Stimulated activated CD4-positive, alpha-beta T cell treated with anti-CD3 and anti-CD28 coated beads, Interleukin-2, amount 100 ng/mL, for 24 hours (primary cell): ENCODE results near the gene CFAP46.

Source experiments
- DNase-seq, 2 donors: peaks; one replicate each; pipeline ENCODE4 v3.0.0-alpha.2; 2020

CFAP46 gene

DNA sequence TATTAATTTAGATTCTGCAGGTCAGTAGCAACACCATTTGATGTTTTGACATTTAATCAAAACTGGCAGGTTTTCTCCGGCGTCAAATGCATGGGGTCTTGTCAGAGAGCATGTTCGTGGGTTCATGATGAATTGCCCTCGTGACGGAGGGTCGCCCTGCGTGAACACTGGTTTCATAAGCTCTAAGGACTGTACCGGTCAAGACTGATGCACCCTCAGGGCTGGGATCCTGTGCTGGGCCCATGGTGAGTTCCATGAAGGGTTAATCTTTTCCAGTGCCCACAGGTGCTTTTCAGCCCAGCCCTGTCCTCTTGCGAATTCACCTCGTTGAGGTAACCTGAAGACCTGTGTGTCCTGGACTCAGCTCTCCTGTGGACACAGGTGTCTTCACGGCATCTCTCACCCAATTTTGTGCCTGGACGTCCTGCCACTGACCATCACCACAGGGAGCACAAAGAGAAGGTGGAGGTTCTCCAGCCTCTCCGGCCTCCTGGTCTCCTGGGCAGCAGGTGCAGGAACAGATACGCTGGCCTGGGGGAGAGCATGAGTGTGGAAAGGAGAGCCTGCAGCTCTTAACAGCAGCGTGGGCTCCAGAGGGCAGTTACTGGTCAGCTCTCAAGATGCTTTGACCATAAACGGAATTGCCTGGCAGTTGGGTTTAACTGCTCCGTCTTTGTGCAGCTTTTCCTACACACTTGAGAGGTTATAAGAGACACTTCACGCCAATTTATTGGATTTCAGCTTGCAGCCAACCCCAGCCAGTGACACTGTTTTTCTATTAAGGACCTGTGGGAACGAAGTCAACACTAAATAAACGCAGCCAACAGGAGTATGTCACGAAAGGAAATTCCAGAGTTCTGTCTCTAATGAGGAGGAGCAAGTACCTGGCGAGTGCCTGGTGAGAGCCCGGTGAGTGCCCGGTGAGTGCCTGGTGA is 37.4 kb upstream of the CFAP46 start:
- DNase-seq = no peak

DNA sequence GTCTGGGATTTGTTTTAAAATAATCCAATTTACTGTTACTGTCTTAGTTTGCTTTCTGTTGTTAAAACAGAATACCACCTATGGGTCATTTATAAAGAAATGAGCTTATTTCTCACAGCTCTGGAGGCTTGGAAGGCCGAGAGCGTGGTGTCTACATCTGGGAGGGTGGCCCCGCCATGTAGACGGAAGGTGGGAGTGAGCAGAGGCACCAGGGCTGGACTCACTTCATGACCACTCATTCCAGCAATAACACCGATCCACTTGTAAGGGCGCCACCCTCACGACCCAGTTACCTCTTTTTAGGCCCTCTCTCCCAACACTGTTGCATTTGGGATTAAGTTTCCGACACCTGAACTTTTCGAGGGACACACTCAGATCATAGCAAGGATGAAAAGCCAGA is 36.2 kb upstream of the CFAP46 start:
- no peak for DNase-seq

DNA sequence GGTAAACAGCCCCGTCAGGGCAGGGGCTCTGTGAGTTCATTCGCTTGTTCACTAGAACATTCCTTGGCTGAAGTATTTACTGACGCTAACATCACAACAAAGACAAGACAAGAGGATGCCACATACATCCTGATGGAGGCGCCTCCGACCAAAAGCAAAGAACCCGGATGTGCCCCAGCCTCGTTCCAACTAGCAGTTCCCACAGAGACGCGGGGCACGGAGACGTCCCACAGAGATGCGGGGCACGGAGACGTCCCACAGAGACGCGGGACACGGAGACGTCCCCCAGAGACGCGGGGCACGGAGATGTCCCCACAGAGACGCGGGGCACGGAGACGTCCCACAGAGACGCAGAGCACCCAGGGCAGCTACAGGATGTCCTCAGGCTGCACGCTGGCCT is 35.4 kb upstream of the CFAP46 start:
- DNase-seq = no peak

DNA sequence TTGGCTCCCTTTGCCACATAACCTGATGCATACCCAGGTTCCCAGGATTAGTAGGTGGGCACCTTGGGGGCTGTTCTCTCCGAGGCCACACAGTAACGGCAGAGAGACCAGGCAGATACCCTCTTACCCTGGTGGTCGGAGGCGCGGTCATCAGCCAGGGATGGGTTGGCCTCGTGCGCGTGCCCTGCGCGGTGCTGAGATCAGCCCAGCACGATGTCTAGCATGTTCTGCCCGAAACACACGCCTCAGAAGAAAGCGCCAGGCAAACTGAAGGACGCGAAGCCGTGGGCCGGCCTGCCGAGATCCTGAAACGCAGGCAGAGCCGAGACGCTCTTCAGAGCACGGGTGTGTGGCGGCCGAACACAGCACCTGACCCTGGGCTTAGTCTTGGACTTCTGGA is 34.7 kb upstream of the CFAP46 start:
- DNase-seq = no peak

DNA sequence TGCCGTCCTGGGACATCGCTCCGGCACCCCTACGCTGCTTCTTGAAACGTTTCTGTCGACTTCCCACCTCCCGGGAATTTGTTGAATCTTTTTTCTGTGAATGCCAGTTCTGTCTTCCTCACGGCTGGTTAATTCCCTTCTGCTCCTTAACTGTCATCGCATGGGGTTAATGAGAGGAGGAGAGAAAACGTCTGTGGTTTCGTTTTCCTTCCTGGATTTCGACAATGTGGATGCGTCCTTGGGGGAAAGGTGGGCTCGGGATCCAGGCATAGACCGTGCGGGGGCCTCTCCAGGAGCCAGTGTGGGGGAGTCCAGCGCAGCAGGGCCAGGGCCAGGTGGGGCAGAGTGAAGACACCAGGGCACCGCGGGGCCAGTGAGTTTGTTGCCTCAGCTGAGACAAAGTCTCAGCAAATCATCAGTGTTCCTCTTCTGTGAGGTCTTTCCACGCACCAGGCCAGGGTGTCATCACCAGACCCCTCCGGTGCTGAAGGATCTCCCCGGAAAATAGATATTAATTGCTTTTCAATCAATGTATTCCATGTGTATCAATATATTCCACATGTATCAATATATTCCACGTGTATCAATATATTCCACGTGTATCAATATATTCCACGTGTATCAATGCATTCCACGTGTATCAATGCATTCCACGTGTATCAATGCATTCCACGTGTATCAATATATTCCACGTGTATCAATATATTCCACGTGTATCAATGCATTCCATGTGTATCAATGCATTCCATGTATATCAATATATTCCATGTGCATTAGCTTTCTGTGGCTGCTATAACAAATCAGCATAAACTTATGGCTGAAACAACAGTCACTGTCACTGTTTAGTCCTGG is 33.7 kb upstream of the CFAP46 start:
- no peak for DNase-seq

DNA sequence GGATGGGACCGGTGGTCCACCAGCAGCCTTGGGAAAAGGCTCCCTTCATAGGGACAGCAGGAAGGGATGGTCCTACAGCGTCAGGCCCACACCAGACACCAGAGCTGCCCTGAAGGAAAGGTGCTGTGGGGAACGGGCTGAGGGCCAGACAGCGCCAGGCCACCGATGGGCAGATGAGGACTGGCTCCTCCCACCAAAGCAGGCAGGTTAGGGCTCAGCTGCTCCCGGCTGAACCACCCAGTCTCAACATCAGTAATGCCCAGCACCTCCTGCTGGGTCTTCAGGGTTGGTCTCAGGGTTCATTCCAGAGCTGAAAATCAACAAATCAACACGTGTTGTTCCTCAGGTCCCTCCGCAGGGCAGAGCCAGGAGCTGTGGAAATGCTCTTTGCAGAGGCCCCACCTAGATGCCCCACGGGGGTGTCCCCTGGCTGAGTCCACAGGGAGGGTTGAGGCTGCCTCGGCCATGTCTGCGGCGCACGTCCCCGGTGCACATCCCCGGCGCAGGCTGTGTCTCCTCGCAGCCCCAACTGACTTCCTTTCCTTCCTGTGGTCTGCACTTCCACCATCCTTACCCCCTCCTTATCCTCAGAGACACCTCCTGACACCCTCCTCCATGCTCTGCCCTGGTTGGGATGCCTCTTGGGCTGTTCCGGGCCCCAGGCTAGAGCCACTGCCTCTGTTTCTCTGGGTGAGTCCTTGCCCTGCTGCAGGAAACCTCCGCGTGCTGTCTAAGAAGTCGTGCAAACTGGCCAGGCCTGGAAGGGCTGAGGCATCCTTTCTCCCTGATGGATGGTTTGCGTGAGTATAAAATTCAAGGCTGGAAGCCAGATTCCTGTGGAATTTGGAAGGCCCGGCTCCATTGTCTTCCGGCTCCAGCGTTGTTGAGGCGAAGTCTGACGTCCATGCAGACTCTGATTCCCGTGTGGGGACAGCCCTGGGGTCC is 32.8 kb upstream of the CFAP46 start:
- DNase-seq = no peak

DNA sequence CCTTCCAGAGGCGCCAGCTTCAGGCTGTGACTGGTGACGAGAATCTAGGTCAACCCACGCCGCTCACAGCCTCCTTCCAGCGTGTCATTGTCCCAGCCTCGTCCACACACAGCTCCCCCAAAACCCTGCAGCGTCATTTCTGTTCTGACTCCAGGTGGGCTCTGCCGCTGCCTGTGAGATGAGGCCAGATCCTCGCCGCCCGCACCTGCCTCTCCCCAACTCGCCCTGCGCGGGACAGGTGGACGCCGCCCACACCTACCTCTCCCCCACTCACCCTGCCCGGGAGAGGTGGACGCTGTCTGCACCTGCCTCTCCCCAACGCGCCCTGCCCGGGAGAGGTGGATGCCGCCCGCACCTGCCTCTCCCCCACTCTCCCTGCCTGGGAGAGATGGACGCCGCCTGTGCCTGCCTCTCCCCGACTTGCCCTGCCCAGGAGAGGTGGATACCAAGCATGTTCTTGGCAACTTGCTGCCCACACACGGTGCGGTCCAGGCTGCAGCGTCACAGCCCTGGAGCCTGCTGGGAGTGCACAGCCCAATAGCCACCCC is 32.0 kb upstream of the CFAP46 start:
- DNase-seq = no peak

DNA sequence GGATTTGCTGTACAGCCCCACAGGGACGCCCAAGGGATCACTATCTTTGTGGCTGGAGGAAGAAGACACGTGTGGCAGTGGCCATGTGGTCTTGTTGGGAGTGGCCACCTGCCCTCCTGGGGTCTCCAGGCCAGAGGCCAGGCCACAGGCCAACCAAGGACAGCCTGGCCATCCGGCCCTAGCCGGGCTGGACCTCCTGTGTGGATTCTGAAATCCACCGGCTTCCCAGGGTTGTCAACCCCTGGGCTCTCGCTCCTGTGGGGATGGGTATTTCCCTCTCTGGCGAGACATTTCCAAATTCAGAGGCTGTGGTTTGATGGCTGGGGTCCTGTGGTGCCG is 31.5 kb upstream of the CFAP46 start:
- no peak for DNase-seq

DNA sequence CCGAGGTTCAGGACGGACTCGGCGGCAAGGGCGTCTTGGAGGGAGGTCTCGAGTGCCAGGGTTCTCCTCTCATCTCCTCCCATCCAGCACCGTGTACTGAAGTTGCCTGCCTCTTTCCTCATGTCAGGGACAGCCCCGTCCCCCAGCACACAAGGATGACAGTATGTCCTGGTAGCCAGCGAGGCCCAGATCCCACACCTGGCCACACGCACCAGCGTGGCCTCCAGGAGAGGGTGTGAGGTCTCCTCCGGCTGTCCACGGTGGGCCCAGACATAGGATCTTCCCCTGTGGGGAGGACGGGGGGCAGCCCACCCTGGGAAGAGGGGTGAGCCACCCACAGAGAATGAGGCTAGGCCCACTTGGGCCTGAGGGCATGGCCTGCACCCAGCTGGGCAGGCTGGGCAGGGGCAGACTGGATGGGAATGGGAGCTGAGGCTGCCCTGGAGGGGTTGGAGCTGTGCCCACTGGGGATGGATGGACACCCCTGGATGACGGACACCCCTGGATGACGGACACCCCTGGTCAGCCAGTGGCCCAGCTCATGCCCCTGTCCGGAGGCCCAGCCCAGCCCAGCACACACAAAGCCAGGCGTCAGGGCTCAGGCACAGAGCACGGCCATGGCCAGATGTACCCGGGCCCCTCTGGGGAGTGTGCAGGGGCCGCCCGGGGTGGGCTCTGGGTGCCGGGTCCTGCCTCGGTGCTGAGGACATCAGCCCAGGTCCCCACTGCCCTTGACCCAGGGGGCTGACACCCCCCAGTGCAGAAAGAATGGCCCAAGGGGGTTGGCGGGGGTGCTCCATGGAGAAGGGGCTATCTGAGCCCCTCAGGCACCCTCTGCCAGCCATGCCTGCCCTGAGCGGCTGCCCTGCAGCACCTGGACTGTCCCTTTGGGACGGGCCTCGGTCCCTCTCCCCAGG is 30.9 kb upstream of the CFAP46 start:
- no peak for DNase-seq

DNA sequence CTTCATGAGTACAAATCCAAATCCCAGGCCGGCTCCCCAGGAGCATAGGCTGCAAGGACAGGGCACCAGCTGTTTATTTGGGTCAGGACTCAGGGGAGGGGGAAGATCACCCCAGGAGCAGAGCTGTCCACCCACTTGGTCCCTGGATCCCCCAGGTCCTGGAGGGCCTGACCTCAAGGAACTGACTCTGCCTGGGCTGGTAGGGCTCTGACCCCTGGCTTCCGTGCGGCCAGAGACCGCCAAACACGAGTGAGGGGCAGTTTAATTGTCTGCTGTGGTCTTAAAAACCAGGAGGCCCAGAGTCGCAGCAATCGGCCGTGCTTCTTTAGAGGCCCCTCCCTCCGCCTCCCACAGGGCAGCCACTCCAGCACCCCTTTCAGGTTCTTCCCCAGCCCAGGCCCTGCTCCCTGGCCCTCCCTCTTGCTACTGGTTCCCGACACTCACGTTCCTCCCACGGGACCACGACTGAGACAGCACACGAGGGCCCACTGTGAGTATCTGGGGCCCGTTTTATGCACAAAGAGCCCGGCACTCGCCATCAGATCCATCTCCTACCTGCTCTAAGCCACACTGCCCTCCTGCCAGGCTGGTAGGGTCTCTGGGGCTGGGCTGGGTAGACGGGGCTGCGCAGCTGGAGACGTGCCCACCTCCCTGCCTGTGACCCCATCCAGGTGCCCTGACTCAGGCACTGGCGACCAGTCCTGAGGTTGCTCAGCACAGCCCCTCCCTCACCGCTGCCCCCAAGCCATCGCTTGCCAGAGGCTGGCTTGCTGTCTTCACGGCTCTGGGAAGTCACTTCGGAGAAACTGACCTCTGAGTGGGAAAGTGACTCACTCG is 30.0 kb upstream of the CFAP46 start:
- DNase-seq = no peak

DNA sequence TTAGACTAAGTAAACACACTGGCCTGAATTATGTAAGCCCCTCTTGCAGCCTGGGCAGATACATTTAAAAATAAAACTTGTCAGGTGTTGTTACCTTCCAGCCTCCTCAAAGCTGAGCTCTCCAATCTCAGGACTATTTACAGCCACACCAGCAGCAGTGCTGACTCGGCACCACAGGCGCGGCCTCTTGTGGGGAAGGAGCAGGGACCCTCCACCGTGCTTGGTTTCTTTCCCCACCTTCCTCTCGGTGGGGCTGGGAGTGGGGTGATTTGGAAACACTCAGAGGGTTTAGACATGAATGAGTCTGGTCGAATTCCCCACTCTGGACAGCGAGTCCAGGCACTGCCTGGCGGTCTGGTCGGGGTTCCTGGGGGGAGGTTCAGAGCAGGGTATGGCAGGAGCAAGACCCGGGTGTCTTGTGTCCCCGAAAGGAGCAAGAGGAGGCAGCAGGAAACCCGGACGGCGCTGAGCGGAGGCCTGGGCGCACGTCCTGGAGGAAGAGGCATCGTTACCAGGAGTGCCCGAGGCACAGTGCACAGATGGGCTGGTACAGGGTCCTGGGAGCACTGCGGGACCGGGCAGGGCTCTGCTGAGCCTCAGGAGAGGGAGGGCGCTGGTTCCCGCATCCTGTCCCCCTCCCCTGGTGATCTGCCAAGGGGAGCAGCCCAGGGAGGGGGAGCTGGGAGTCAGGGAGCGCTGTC is 29.2 kb upstream of the CFAP46 start:
- DNase-seq = no peak

DNA sequence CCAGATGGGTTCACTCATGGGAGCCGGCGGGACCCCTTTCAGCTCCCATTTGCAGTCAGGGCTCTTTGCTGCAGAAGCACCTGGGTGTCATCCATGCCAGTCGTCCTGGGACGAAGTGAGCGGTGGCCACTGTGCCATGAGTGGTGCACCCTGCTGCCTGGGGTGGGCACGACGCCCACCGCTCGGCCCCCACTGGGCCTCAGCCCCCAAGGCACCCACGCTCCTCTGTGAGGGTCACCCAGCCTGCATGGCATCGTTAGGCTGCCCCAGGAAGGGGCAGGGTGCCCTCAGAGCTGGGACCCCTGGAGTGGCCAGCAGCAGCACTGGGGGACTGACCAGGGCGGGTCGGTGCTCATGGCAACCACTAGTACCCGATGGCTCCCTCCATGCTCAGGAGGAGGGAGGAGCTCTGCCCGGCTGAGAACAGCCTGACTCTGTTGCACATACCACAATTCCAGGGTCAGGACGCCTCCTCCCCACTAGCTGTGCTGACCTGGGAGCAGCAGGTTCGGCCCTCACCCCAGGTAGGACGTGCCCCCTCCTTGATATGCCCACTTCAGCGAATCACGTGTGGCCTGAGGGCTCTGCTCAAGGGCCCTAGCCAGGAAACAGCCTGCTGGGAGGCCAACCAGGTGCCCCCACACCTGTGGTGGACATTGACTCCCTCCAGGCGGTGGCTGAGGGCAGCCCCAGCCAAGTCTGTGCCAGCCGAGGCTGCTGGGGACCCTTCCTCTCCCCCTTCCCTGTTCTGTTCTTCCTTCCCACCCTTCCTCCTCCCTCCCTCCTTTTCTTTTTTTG is 28.5 kb upstream of the CFAP46 start:
- no peak for DNase-seq

DNA sequence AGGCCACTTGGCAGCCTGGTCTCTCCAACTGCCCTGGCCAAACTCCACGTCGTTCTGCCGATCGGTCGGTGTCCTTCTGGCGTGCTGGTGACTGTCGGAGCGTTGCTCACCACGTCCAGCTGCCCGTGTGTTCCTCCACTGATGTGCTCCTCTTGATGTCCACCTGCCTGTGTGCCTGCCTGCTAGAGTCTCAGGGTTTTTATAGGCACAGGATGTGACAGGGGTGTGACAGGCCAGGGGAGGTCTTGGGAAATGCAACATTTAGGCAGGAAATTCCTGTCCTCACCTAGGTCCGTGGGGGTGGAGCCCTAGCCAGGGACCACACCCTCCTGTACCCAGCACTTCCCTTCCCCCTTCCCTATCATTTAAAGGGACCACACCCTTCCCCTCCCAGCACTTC is 25.2 kb upstream of the CFAP46 start:
- no peak for DNase-seq

DNA sequence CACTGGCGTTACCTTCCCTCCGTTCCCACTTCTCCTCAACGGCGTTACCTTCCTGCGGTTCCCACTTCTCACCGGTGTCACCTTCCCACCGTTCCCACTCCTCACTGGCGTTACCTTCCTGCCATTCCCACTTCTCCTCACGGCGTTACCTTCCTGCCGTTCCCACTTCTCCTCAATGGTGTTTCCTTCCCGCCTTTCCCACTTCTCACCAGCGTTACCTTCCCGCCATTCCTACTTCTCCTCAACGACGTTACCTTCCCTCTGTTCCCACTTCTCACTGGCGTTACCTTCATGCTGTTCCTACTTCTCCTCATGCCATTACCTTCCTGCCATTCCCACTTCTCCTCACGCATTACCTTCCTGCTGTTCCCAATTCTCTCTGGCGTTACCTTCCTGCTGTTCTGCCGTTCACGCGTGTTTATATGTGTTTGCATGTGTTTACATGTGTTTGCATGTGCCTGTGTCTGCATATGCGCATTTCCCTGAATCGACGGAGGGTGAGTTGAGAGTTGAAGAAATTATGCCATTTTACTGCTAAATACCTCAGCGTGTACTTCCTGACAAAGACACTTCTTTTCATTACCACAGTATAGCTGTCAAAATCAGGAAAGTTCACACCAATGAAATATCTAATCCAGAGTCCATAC is 23.2 kb upstream of the CFAP46 start:
- DNase-seq = no peak

DNA sequence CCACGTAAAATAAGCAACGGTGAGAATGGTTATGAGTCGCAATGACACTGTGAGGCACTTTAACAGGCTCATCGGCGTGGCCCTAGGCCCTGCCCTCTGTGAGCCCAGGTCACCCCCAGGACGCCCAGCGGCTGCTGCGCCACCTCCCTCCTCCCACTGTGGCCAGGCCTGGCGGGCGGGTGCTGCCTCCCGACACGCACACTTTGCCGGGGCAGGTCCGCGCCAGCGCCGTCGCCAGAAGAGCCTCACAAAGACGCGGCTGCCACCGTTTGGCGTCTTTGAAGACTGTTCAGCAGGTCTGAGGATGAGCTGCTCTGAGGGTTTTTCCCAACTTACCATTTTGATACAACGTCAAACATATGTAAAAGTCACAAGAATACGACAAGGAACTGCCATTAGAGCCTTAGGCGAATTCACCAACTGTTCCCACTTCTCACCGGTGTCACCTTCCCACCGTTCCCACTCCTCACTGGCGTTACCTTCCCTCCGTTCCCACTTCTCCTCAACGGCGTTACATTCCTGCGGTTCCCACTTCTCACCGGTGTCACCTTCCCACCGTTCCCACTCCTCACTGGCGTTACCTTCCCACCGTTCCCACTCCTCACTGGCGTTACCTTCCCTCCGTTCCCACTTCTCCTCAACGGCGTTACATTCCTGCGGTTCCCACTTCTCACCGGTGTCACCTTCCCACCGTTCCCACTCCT is 22.5 kb upstream of the CFAP46 start:
- DNase-seq = peak in 1 of 2 donors; percentile 33

DNA sequence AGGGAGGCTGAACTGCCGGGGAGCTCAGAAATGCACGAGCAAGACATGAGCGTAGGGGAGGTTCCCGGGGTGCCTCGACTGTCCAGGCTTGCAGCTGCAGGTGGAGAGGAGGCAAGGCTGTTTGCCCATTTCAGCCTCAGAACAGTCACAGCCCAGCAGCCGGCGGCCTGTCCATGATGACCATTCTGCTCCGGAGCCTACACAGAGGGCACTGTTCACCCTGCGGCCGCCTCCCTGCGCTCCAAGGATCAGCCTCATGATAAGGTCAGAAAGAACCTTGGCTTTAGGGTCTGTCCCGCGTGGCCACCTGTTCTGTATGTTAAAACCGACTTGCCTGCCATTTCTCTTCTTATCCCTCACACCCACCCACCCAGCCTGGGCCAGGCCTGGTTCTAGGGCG is 21.9 kb upstream of the CFAP46 start:
- no peak for DNase-seq

DNA sequence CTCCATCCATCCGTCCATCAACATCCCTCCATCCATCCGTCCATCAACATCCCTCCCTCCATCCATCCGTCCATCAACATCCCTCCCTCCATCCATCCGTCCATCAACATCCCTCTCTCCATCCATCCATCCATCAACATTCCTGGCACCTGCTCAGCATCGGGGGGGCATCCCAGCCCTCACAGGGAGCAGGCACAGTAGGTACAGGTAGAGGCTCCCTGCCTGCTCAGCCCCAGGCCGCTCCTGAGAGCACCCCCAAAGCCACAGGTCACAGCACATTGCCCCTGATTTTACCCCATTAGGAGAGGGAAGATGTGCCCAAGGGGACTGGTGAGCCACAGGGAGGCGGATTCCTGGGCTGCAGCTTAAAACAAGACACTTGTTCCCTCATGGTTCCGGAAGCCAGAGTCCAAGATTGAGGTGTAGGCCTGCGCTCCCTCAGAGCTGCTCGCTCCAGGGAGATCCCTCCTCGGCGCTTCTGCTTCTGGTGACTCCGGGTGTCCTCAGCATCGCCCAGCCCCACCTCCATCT is 21.1 kb upstream of the CFAP46 start:
- no peak for DNase-seq
